Breast epithelium (tissue), 3 donors: ENCODE measurements around the gene GTF2I.

Experiments used
- POLR2AphosphoS5 ChIP-seq, 3 donors: sonication (generic); formaldehyde crosslinking; IDR thresholded peaks; one replicate each; pipeline ENCODE4 v1.6.1; 2017; ENCODE audit warnings: antibody characterized with exemption in 3 of 3
- TF ChIP-seq, protein P1 (sequence below), 3 donors: fragments of 450-650 bp; IDR thresholded peaks; one replicate each; pipeline ENCODE4 v1.5.1; 2016 to 2017; ENCODE audit warnings: antibody characterized with exemption in 3 of 3, mild to moderate bottlenecking in 3 of 3, moderate library complexity in 3 of 3

DNA sequence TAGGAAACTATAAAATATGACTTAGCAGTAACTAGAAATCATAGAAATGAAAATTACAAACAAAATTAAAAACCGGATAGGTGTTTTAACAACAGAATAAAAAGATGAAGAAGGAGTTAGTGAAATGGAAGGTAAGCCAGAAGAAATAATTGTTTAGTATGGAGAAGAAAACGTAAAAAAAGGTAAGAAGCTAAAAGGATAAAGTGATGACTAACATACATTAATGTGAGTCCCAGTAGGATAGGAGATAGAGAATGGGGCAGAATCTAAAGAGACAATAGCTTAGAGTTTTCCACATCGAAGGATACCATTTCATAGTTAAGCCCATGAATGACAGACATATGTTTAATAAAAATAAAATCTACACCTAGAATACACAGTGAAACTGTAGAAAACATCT, 25.3 kb downstream of the GTF2I start:
- TF ChIP-seq, protein P1, sequence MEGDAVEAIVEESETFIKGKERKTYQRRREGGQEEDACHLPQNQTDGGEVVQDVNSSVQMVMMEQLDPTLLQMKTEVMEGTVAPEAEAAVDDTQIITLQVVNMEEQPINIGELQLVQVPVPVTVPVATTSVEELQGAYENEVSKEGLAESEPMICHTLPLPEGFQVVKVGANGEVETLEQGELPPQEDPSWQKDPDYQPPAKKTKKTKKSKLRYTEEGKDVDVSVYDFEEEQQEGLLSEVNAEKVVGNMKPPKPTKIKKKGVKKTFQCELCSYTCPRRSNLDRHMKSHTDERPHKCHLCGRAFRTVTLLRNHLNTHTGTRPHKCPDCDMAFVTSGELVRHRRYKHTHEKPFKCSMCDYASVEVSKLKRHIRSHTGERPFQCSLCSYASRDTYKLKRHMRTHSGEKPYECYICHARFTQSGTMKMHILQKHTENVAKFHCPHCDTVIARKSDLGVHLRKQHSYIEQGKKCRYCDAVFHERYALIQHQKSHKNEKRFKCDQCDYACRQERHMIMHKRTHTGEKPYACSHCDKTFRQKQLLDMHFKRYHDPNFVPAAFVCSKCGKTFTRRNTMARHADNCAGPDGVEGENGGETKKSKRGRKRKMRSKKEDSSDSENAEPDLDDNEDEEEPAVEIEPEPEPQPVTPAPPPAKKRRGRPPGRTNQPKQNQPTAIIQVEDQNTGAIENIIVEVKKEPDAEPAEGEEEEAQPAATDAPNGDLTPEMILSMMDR (IDR thresholded peaks at IDR 0.05): no peak
- TF ChIP-seq POLR2AphosphoS5 (IDR thresholded peaks at IDR 0.05): no peak
